Tibial nerve (tissue), 4 donors: ENCODE results near the gene PLCB1. TPM values are rescaled to one million over a fixed set of nuclear protein-coding genes. Genes with fewer than 3 reads are reported as not detected.
A peak's percentile ranks its signal among the peaks of the same experiment; 100 is the strongest.

Source experiments
- DNase-seq, 2 donors: peaks; one replicate each; pipeline ENCODE4 v3.0.0-alpha.2; 2019; ENCODE audit warnings: low spot score in 2 of 2
- H3K27ac ChIP-seq, 4 donors: fragments of 200-600 bp; sonication (generic) in 3 of 4; one replicate each; pipeline ENCODE4 v1.5.1; 2017 to 2019; ENCODE audit warnings: mild to moderate bottlenecking in 1 of 4
- H3K27me3 ChIP-seq, 2 donors: fragments of 200-600 bp; sonication (generic) in 1 of 2; one replicate each; pipeline versions ENCODE4 v1.5.1 to v1.6.0; 2017 to 2019
- H3K36me3 ChIP-seq, 3 donors: fragments of 200-600 bp; sonication (generic); one replicate each; pipeline ENCODE4 v1.5.1; 2018 to 2019
- H3K4me1 ChIP-seq, 4 donors: fragments of 200-600 bp; sonication (generic) in 3 of 4; one replicate each; pipeline ENCODE4 v1.5.1; 2017 to 2019
- H3K4me3 ChIP-seq, 4 donors: fragments of 200-600 bp; sonication (generic) in 3 of 4; one replicate each; pipeline ENCODE4 v1.5.1; 2017 to 2019; ENCODE audit warnings: mild to moderate bottlenecking in 1 of 4, moderate library complexity in 1 of 4
- H3K9me3 ChIP-seq, 4 donors: fragments of 200-600 bp; sonication (generic) in 3 of 4; one replicate each; pipeline ENCODE4 v1.5.1; 2017 to 2019
- CTCF ChIP-seq, 5 experiments: fragments of 200-600 bp in 3 of 5; fragments of 450-650 bp in 2 of 5; sonication (generic) in 3 of 5; IDR thresholded peaks; one replicate each; pipeline ENCODE4 v1.5.1; 2016 to 2019; ENCODE audit warnings: antibody characterized with exemption in 5 of 5, mild to moderate bottlenecking in 3 of 5, moderate library complexity in 2 of 5
- EP300 ChIP-seq, 2 donors: sonication (generic); formaldehyde crosslinking; IDR thresholded peaks; one replicate each; pipeline ENCODE4 v1.6.1; 2017; ENCODE audit warnings: antibody characterized with exemption in 2 of 2, mild to moderate bottlenecking in 1 of 2
- POLR2A ChIP-seq, 2 donors: fragments of 450-650 bp; IDR thresholded peaks; one replicate each; pipeline ENCODE4 v1.6.1; 2017; ENCODE audit warnings: antibody characterized with exemption in 2 of 2, mild to moderate bottlenecking in 2 of 2, moderate library complexity in 2 of 2
- WGBS, 2 donors: methylation state at CpG; one replicate each; pipeline ENCODE4 v1.1.5; 2018; 5-methylcytosine and 5-hydroxymethylcytosine counted together
- total RNA-seq, 4 donors: library from RNA; depleted of rRNA; stranded (reverse); fragments of >200 nt; gene quantifications; one replicate each; pipeline ENCODE4 v1.1.0, GENCODE V29; 2016

PLCB1 gene
- total RNA-seq, 4 donors from 2014 or later, result 34.7 to 52.8 (median 39.2) TPM

GRCh38 chr20:8389381-8390036, 257.4 kb downstream of the PLCB1 start:
- DNase-seq, result no peak
- Histone ChIP-seq H3K27ac (peak overlapping the region in 2 of 4 donors; percentile 32 to 58), H3K36me3 (no peaks in the 10 kb centered on the region), H3K4me1 (peaks cover 0 to 41% (median 14%) of the 10 kb centered on the region in 4 donors), H3K9me3 (no peaks in the 10 kb centered on the region), H3K4me3 (no peak overlapping the region), H3K27me3 (no peaks in the 10 kb centered on the region)
- 37 to 39% methylated on average over 7 of the region's 7 CpGs for WGBS, 2 donors
- TF ChIP-seq CTCF (IDR thresholded peaks at IDR 0.05) (peak; percentile 21 to 69 (median 58)), EP300 (IDR thresholded peaks at IDR 0.05) (no peak), POLR2A (IDR thresholded peaks at IDR 0.05) (no peak)

- 36 to 45% methylated on average over 5 of the region's 5 CpGs for WGBS, 2 donors
- H3K27ac ChIP-seq, result peak overlapping the region in 2 of 4 donors; percentile 32 to 58
Measured at GRCh38 chr20:8390037-8390433, 258.0 kb downstream of the PLCB1 start.

GRCh38 chr20:8390500-8390899, 258.4 kb downstream of the PLCB1 start:
- Histone ChIP-seq H3K27me3 (no peaks in the 10 kb centered on the region), H3K4me3 (no peak overlapping the region), H3K36me3 (no peaks in the 10 kb centered on the region), H3K9me3 (no peaks in the 10 kb centered on the region), H3K27ac (peak overlapping the region in 3 of 4 donors; percentile 14 to 58 (median 32)), H3K4me1 (peaks cover 0 to 41% (median 14%) of the 10 kb centered on the region in 4 donors)
- no peak for TF ChIP-seq POLR2A (IDR thresholded peaks at IDR 0.05)
- no peak for TF ChIP-seq EP300 (IDR thresholded peaks at IDR 0.05)
- TF ChIP-seq CTCF (IDR thresholded peaks at IDR 0.05), result no peak
- DNase-seq, result no peak

More at GRCh38 chr20:8390037-8390433, 258.0 kb downstream of the PLCB1 start:
- no peak for DNase-seq
- H3K36me3 ChIP-seq, result no peaks in the 10 kb centered on the region
- no peak overlapping the region for H3K4me3 ChIP-seq
- no peaks in the 10 kb centered on the region for H3K9me3 ChIP-seq
- H3K27me3 ChIP-seq, result no peaks in the 10 kb centered on the region
- TF ChIP-seq CTCF (IDR thresholded peaks at IDR 0.05) (no peak), POLR2A (IDR thresholded peaks at IDR 0.05) (no peak), EP300 (IDR thresholded peaks at IDR 0.05) (no peak)
- H3K4me1 ChIP-seq, result peaks cover 0 to 41% (median 14%) of the 10 kb centered on the region in 4 donors

GRCh38 chr20:8393381-8393780, 261.3 kb downstream of the PLCB1 start:
- WGBS, 2 donors, result 77 to 85% methylated on average over 3 of the region's 3 CpGs
- TF ChIP-seq CTCF (IDR thresholded peaks at IDR 0.05) (no peak), EP300 (IDR thresholded peaks at IDR 0.05) (no peak), POLR2A (IDR thresholded peaks at IDR 0.05) (no peak)
- Histone ChIP-seq H3K4me1 (peaks cover 0 to 29% (median 6%) of the 10 kb centered on the region in 4 donors), H3K27me3 (no peaks in the 10 kb centered on the region), H3K9me3 (no peaks in the 10 kb centered on the region), H3K36me3 (no peaks in the 10 kb centered on the region), H3K4me3 (no peak overlapping the region), H3K27ac (no peak overlapping the region)
- no peak for DNase-seq

GRCh38 chr20:8394308-8394945, 262.4 kb downstream of the PLCB1 start:
- TF ChIP-seq EP300 (IDR thresholded peaks at IDR 0.05) (peak in 1 of 2 donors; percentile 25), POLR2A (IDR thresholded peaks at IDR 0.05) (no peak)
- H3K27me3 ChIP-seq, result no peaks in the 10 kb centered on the region
- no peak overlapping the region for H3K27ac ChIP-seq
- no peaks in the 10 kb centered on the region for H3K36me3 ChIP-seq
- H3K4me3 ChIP-seq, result no peak overlapping the region
- WGBS, 2 donors, result 78 to 91% methylated on average over 2 of the region's 2 CpGs
- DNase-seq, result no peak
- peaks cover 0 to 20% (median 4%) of the 10 kb centered on the region in 4 donors for H3K4me1 ChIP-seq
- H3K9me3 ChIP-seq, result no peaks in the 10 kb centered on the region
